Caco-2 (cell line): Measurements from ENCODE around the gene SLC32A1. TPM values are rescaled to one million over a fixed set of nuclear protein-coding genes. Genes with fewer than 3 reads are reported as not detected.

Source experiments
- BruUV-seq: library from RNA; stranded (reverse); fragments of 400-500 nt; replicated peaks from 2 replicates; lab custom pipeline; 2021; lab: Mats Ljungman, UMichigan
- CTCF ChIA-PET: fragments of 300-600 bp; sonication (Branson Sonifier 250); formaldehyde crosslinking; loops from one replicate; lab custom pipeline; 2022; ENCODE audit warnings: antibody characterized with exemption; lab: Charles Lee
- POLR2A ChIA-PET: fragments of 300-600 bp; sonication (Branson Sonifier 250); formaldehyde crosslinking; loops from one replicate; lab custom pipeline; 2022; ENCODE audit warnings: antibody characterized with exemption; lab: Charles Lee
- DNase-seq, 2 experiments: peaks; one replicate each; pipeline versions ENCODE4 v3.0.0 to v3.0.0-alpha.2; 2020 to 2022
- H3K27me3 ChIP-seq: replicated peaks from 2 replicates; pipeline ENCODE4 v1.6.0; 2011; ENCODE audit warnings: low read length; ENCODE audit not compliant: control insufficient read depth, insufficient read depth
- H3K36me3 ChIP-seq: 2 replicates; pipeline ENCODE4 v1.5.1; 2011; ENCODE audit warnings: low read length; ENCODE audit not compliant: control insufficient read depth, insufficient read depth
- H3K4me1 ChIP-seq: fragments of 250-450 bp; sonication (Bioruptor Pico); 2 replicates; pipeline ENCODE4 v1.5.1; 2020; ENCODE audit warnings: mild to moderate bottlenecking
- H3K4me3 ChIP-seq: 2 replicates; pipeline ENCODE4 v1.5.1; 2011; ENCODE audit warnings: low read depth, mild to moderate bottlenecking, control low read depth, low read length
- H3K9me3 ChIP-seq: fragments of 250-450 bp; sonication (Bioruptor Pico); 2 replicates; pipeline ENCODE4 v1.5.1; 2020; ENCODE audit warnings: mild to moderate bottlenecking, moderate library complexity
- H3K27ac Mint-ChIP-seq: one replicate; pipeline ENCODE4 v1.8.0; 2022; ENCODE audit warnings: mixed read lengths; ENCODE audit not compliant: unreplicated experiment
- H3K27me3 Mint-ChIP-seq: one replicate; pipeline ENCODE4 v1.8.0; 2022; ENCODE audit warnings: mixed read lengths; ENCODE audit not compliant: insufficient read depth, unreplicated experiment
- H3K36me3 Mint-ChIP-seq: one replicate; pipeline ENCODE4 v1.8.0; 2022; ENCODE audit warnings: mild to moderate bottlenecking, mixed read lengths; ENCODE audit not compliant: insufficient read depth, unreplicated experiment
- H3K4me1 Mint-ChIP-seq: one replicate; pipeline ENCODE4 v1.8.0; 2022; ENCODE audit warnings: low read depth, mixed read lengths; ENCODE audit not compliant: unreplicated experiment
- H3K4me3 Mint-ChIP-seq: one replicate; pipeline ENCODE4 v1.8.0; 2022; ENCODE audit warnings: mild to moderate bottlenecking, moderate library complexity, mixed read lengths; ENCODE audit not compliant: unreplicated experiment
- H3K9me3 Mint-ChIP-seq: one replicate; pipeline ENCODE4 v1.8.0; 2022; ENCODE audit warnings: mixed read lengths; ENCODE audit not compliant: unreplicated experiment
- CTCF ChIP-seq, 2 experiments: fragments of 200-600 bp in 1 of 2; IDR thresholded peaks; 1 replicate in 1 of 2; 2 replicates in 1 of 2; pipeline versions ENCODE4 v1.5.1 to v1.8.0; 2011 to 2022; ENCODE audit warnings: antibody characterized with exemption in 1 of 2, control low read depth in 1 of 2, inconsistent platforms in 1 of 2, low read depth in 1 of 2, low read length in 1 of 2, mild to moderate bottlenecking in 1 of 2, moderate library complexity in 1 of 2; ENCODE audit not compliant: insufficient read depth in 1 of 2, severe bottlenecking in 1 of 2, unreplicated experiment in 1 of 2
- intact Hi-C: fragments of 100-400 bp; cut with micrococcal nuclease; formaldehyde crosslinking; loops from one replicate; pipeline ENCODE4 v1.10.0; 2022; ENCODE audit not compliant: unreplicated experiment
- total RNA-seq: library from RNA; stranded (reverse); gene quantifications from 2 replicates; pipeline ENCODE4 v1.2.3, GENCODE V29; 2022

The SLC32A1 gene
- total RNA-seq, 1 experiment from 2014 or later, result not detected

GRCh38 chr20:38726804-38727606 lies 2.7 kb downstream of the SLC32A1 start:
- ChIA-PET POLR2A (no interaction called here), CTCF (interaction anchor here (0.9 to 1.4 kb wide), 2 partner anchors 25 to 63 kb away, joined by 3 to 4 read pairs; no protein-coding TSS in a partner anchor)
- peaks cover 9% of the 10 kb centered on the region for H3K27me3 ChIP-seq
- TF ChIP-seq CTCF (IDR thresholded peaks at IDR 0.05; ENCODE audit: insufficient read depth in 1 of 2, low read depth in 1 of 2, low read length in 1 of 2, severe bottlenecking in 1 of 2, unreplicated experiment in 1 of 2), result no peak
- Mint-ChIP-seq H3K27me3 (peaks cover 64% of the 10 kb centered on the region), H3K4me3 (no peak overlapping the region), H3K4me1 (peaks cover 12% of the 10 kb centered on the region), H3K27ac (no peak overlapping the region), H3K9me3 (no peaks in the 10 kb centered on the region), H3K36me3 (no peaks in the 10 kb centered on the region)
- BruUV-seq, result no TSS peak
- intact Hi-C loops, result loop anchor here (1.0 kb wide), 2 partner anchors 24 to 81 kb away; no protein-coding TSS in a partner anchor
- peak in 1 of 2 experiments; percentile 48 for DNase-seq
- peaks cover 17% of the 10 kb centered on the region for H3K4me1 ChIP-seq
- no peaks in the 10 kb centered on the region for H3K36me3 ChIP-seq
- no peak overlapping the region for H3K4me3 ChIP-seq
- peaks cover 2% of the 10 kb centered on the region; the same call in 1 of the 2 replicates for H3K9me3 ChIP-seq

- Mint-ChIP-seq H3K27me3 (peaks cover 62% of the 10 kb centered on the region), H3K4me1 (peaks cover 12% of the 10 kb centered on the region), H3K9me3 (no peaks in the 10 kb centered on the region), H3K36me3 (no peaks in the 10 kb centered on the region), H3K4me3 (no peak overlapping the region), H3K27ac (no peak overlapping the region)
- no peak overlapping the region for H3K4me3 ChIP-seq
- POLR2A ChIA-PET, result no interaction called here
- no TSS peak for BruUV-seq
- no peaks in the 10 kb centered on the region for H3K36me3 ChIP-seq
- H3K4me1 ChIP-seq, result peaks cover 17% of the 10 kb centered on the region
- H3K9me3 ChIP-seq, result peaks cover 2% of the 10 kb centered on the region; the same call in 1 of the 2 replicates
- H3K27me3 ChIP-seq, result peaks cover 8% of the 10 kb centered on the region
- CTCF ChIA-PET, result no interaction called here
- no peak for TF ChIP-seq CTCF (IDR thresholded peaks at IDR 0.05; ENCODE audit: insufficient read depth in 1 of 2, low read depth in 1 of 2, low read length in 1 of 2, severe bottlenecking in 1 of 2, unreplicated experiment in 1 of 2)
- no peak for DNase-seq
- intact Hi-C loops, result no loop called here
Observed at GRCh38 chr20:38727607-38728190, 3.4 kb downstream of the SLC32A1 start.

- H3K27ac Mint-ChIP-seq, result no peak overlapping the region
- peaks cover 12% of the 10 kb centered on the region for H3K4me1 Mint-ChIP-seq
- H3K36me3 ChIP-seq, result no peaks in the 10 kb centered on the region
- no TSS peak for BruUV-seq
- H3K27me3 ChIP-seq, result peaks cover 8% of the 10 kb centered on the region
- POLR2A ChIA-PET, result no interaction called here
- DNase-seq, result no peak
- intact Hi-C loops, result no loop called here
- no peak overlapping the region for H3K4me3 ChIP-seq
- peaks cover 2% of the 10 kb centered on the region; the same call in 1 of the 2 replicates for H3K9me3 ChIP-seq
- H3K4me3 Mint-ChIP-seq, result no peak overlapping the region
- CTCF ChIA-PET, result no interaction called here
- no peaks in the 10 kb centered on the region for H3K9me3 Mint-ChIP-seq
- peaks cover 17% of the 10 kb centered on the region for H3K4me1 ChIP-seq
- peaks cover 59% of the 10 kb centered on the region for H3K27me3 Mint-ChIP-seq
- no peaks in the 10 kb centered on the region for H3K36me3 Mint-ChIP-seq
- no peak for TF ChIP-seq CTCF (IDR thresholded peaks at IDR 0.05; ENCODE audit: insufficient read depth in 1 of 2, low read depth in 1 of 2, low read length in 1 of 2, severe bottlenecking in 1 of 2, unreplicated experiment in 1 of 2)
Observed at GRCh38 chr20:38728191-38728781, 4.0 kb downstream of the SLC32A1 start.
